Esophagus squamous epithelium (tissue), 5 donors: ENCODE data around the gene CLPTM1L. TPM values are rescaled to one million over a fixed set of nuclear protein-coding genes. Genes with fewer than 3 reads are reported as not detected.

Experiments used
- DNase-seq: peaks from one replicate; lab custom pipeline; 2025; lab: John Stamatoyannopoulos, UW
- H3K27ac ChIP-seq, 4 donors: fragments of 200-600 bp; sonication (generic); one replicate each; pipeline ENCODE4 v1.5.1; 2016 to 2019; ENCODE audit warnings: mild to moderate bottlenecking in 1 of 4
- H3K27me3 ChIP-seq, 4 donors: fragments of 200-600 bp; sonication (generic); 1 replicate in 3 of 4; 2 replicates in 1 of 4; pipeline versions ENCODE4 v1.5.1 to v1.6.0; 2017 to 2021; ENCODE audit warnings: antibody characterized with exemption in 1 of 4
- H3K36me3 ChIP-seq, 3 donors: fragments of 200-600 bp; sonication (generic); one replicate each; pipeline ENCODE4 v1.5.1; 2016 to 2019
- H3K4me1 ChIP-seq, 3 donors: fragments of 200-600 bp; sonication (generic); one replicate each; pipeline ENCODE4 v1.5.1; 2017 to 2019
- H3K4me3 ChIP-seq, 4 donors: fragments of 200-600 bp; sonication (generic); 1 replicate in 3 of 4; 2 replicates in 1 of 4; pipeline ENCODE4 v1.5.1; 2016 to 2019; ENCODE audit warnings: mild to moderate bottlenecking in 2 of 4, moderate library complexity in 1 of 4
- H3K9me3 ChIP-seq, 3 donors: fragments of 200-600 bp; sonication (generic); one replicate each; pipeline ENCODE4 v1.5.1; 2016 to 2019
- CTCF ChIP-seq, 6 experiments: fragments of 450-650 bp in 4 of 6; fragments of 200-600 bp in 2 of 6; sonication (generic) in 2 of 6; IDR thresholded peaks; one replicate each; pipeline ENCODE4 v1.5.1; 2016 to 2019; ENCODE audit warnings: antibody characterized with exemption in 6 of 6, mild to moderate bottlenecking in 4 of 6, moderate library complexity in 4 of 6
- POLR2A ChIP-seq, 4 donors: fragments of 450-650 bp; IDR thresholded peaks; one replicate each; pipeline ENCODE4 v1.6.1; 2017; ENCODE audit warnings: antibody characterized with exemption in 4 of 4, mild to moderate bottlenecking in 4 of 4, moderate library complexity in 3 of 4
- WGBS, 2 donors: methylation state at CpG; one replicate each; pipeline ENCODE4 v1.1.5; 2018; 5-methylcytosine and 5-hydroxymethylcytosine counted together
- intact Hi-C: fragments of 100-400 bp; cut with DNase I; formaldehyde crosslinking; loops from one replicate; pipeline ENCODE4 v1.15.0; 2022
- total RNA-seq, 4 donors: library from RNA; depleted of rRNA; stranded (reverse); fragments of >200 nt; gene quantifications; one replicate each; pipeline ENCODE4 v1.1.0, GENCODE V29; 2016
- donor health status: DM: yes; HTN: yes; CAD: no.

Gene CLPTM1L
- total RNA-seq, 4 donors from 2014 or later = 42.8 to 75.2 (median 65.1) TPM

GRCh38 chr5:1322955-1323802 lies 21.7 kb downstream of the CLPTM1L start:
- Histone ChIP-seq H3K4me1 (peaks cover 0 to 12% (median 3%) of the 10 kb centered on the region in 3 donors), H3K9me3 (no peaks in the 10 kb centered on the region), H3K36me3 (peaks cover 43 to 92% (median 49%) of the 10 kb centered on the region in 3 donors), H3K27me3 (no peaks in the 10 kb centered on the region), H3K4me3 (no peak overlapping the region), H3K27ac (no peak overlapping the region)
- intact Hi-C loops = no loop called here
- DNase-seq = no peak
- 69 to 95% methylated on average over 4 to 7 of the region's 24 CpGs for WGBS, 2 donors
- TF ChIP-seq CTCF (IDR thresholded peaks at IDR 0.05) (no peak), POLR2A (IDR thresholded peaks at IDR 0.05) (no peak)

DNA sequence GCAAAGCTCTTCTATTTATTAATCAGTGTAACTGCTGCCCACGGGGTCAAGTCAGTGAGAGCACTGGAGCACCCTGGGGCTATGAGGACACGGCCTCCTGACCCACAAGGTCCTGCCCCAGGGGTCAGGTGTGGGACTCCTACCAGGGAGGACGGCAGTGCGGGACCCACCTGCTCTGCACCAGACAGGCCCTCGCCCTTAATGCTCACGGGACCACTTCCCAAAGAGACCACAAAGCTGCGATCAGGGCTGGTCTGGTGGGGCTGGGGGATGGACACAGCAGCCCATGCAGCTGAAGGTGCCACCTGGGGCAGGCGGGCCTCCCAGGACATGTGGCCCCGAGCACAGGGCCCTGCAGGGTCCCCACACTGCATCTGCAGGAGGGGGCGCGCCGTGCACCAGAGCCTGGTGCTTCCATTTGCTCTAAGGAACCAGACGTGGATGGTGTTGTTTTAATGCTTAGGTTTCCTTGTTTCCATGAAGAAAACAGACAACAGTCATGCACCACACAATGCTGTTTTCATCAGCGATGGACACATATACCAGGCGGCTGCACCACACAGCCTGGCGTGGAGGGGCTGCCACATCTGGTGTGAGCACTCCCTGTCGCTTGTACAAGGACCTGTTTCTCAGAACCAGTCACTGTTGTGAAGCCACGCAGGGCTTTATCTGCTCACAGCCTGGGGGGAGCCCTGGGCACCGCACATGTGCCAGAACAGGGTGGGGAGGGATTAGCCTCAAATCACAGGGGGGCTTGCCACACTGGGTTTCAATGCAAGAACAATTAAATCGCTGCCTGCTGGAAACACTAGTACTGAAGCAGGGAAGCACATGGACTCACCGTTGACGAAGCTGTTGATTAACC lies 22.6 kb downstream of the CLPTM1L start:
- intact Hi-C loops = no loop called here
- Histone ChIP-seq H3K9me3 (no peaks in the 10 kb centered on the region), H3K27ac (no peak overlapping the region), H3K4me1 (peaks cover 0 to 8% (median under 1%) of the 10 kb centered on the region in 3 donors), H3K27me3 (no peaks in the 10 kb centered on the region), H3K36me3 (peaks cover 43 to 100% (median 49%) of the 10 kb centered on the region in 3 donors), H3K4me3 (no peak overlapping the region)
- no peak for DNase-seq
- TF ChIP-seq POLR2A (IDR thresholded peaks at IDR 0.05) (no peak), CTCF (IDR thresholded peaks at IDR 0.05) (no peak)
- 89 to 91% methylated on average over 8 to 15 of the region's 22 CpGs for WGBS, 2 donors

GRCh38 chr5:1321576-1321975 lies 23.3 kb downstream of the CLPTM1L start:
- WGBS, 2 donors = 94 to 96% methylated on average over 7 to 10 of the region's 16 CpGs
- Histone ChIP-seq H3K4me1 (peaks cover 0 to 6% (median 4%) of the 10 kb centered on the region in 3 donors), H3K36me3 (peaks cover 43 to 98% (median 49%) of the 10 kb centered on the region in 3 donors), H3K9me3 (no peaks in the 10 kb centered on the region), H3K4me3 (no peak overlapping the region), H3K27me3 (no peaks in the 10 kb centered on the region), H3K27ac (no peak overlapping the region)
- intact Hi-C loops = no loop called here
- no peak for DNase-seq
- no peak for TF ChIP-seq POLR2A (IDR thresholded peaks at IDR 0.05)
- TF ChIP-seq CTCF (IDR thresholded peaks at IDR 0.05) = no peak

DNA sequence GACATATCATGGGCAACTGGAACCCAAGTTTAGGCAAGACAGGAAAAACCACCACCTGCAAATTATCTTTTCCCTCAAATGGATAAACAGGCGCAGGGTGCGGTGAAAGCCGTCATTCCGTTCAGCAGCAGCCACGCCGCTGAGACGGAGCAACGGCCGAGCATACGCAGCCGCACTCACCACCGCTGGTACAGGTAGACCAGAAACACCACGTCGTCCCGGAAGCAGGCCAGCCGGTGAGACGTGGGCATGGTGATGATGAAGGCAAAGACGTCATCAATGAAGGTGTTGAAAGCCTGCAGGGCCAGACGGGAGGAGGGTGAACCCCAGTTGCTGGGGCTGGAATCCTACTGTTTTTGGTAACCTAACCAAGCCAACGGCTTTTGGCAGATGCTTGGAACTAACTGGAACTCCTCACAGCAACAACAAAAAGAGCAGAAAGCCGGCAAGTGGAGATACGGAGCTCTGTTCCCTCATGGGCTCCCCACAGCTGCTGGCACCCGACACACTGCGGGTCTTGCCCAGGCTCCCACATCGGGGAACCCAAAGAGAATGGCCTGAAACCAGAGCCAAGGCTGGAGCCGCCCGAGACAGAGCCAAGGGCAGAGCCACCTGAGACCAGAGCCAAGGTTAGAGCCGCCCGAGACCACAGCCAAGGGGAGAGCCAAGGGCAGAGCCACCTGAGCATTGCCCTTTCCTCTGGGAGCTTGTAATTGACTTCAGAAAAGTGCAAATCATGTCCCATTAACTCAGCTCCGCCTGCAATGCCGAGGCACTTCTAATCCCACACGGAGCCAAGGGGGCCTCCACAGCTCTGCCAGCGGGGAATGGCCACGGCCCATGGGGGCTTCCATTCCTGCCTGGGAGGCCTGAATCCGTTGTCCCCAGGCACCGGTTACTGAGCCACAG lies 24.2 kb downstream of the CLPTM1L start:
- no peak for DNase-seq
- no peak overlapping the region for H3K4me3 ChIP-seq
- no peak overlapping the region for H3K27ac ChIP-seq
- H3K27me3 ChIP-seq = no peaks in the 10 kb centered on the region
- intact Hi-C loops = no loop called here
- no peak for TF ChIP-seq CTCF (IDR thresholded peaks at IDR 0.05)
- no peak for TF ChIP-seq POLR2A (IDR thresholded peaks at IDR 0.05)
- no peaks in the 10 kb centered on the region for H3K9me3 ChIP-seq
- H3K4me1 ChIP-seq = peaks cover 0 to 12% (median 9%) of the 10 kb centered on the region in 3 donors
- peaks cover 43 to 89% (median 49%) of the 10 kb centered on the region in 3 donors for H3K36me3 ChIP-seq
- 85 to 89% methylated on average over 29 to 30 of the region's 36 CpGs for WGBS, 2 donors
